HTERT RPE-1 (cell line): Measurements from ENCODE around the gene TIE1.

ENCODE experiments used
- in situ Hi-C: fragments of 300-500 bp; cut with MboI; formaldehyde crosslinking; loops from 4 replicates; pipeline ENCODE4 v1.14.3; 2020; ENCODE audit warnings: low sequenced_read_pairs

Gene TIE1

GRCh38 chr1:43292679-43293078, 8.1 kb upstream of the TIE1 start:
- in situ Hi-C loops = no loop called here

GRCh38 chr1:43293176-43293575, 7.6 kb upstream of the TIE1 start:
- in situ Hi-C loops = no loop called here

- in situ Hi-C loops = no loop called here
Observed at GRCh38 chr1:43293896-43294760, 6.7 kb upstream of the TIE1 start.

GRCh38 chr1:43294761-43295160, 6.0 kb upstream of the TIE1 start:
- in situ Hi-C loops = no loop called here

GRCh38 chr1:43296207-43296606, 4.6 kb upstream of the TIE1 start:
- in situ Hi-C loops = no loop called here

- in situ Hi-C loops = no loop called here
Observed at GRCh38 chr1:43298055-43298454, 2.7 kb upstream of the TIE1 start.

GRCh38 chr1:43299101-43299500, 1.7 kb upstream of the TIE1 start:
- in situ Hi-C loops = no loop called here

- in situ Hi-C loops = no loop called here
Observed at GRCh38 chr1:43302201-43302600, 1.4 kb downstream of the TIE1 start.

GRCh38 chr1:43302721-43303470, 2.1 kb downstream of the TIE1 start:
- in situ Hi-C loops = no loop called here

GRCh38 chr1:43303471-43304313, 2.9 kb downstream of the TIE1 start:
- in situ Hi-C loops = no loop called here

GRCh38 chr1:43304314-43304681, 3.5 kb downstream of the TIE1 start:
- in situ Hi-C loops = no loop called here

GRCh38 chr1:43304771-43305300, 4.1 kb downstream of the TIE1 start:
- in situ Hi-C loops = no loop called here

GRCh38 chr1:43305461-43305860, 4.7 kb downstream of the TIE1 start:
- in situ Hi-C loops = no loop called here

- in situ Hi-C loops = no loop called here
Observed at GRCh38 chr1:43305926-43306687, 5.3 kb downstream of the TIE1 start.

- in situ Hi-C loops = no loop called here
Observed at GRCh38 chr1:43306688-43307457, 6.1 kb downstream of the TIE1 start.

GRCh38 chr1:43307458-43308158, 6.8 kb downstream of the TIE1 start:
- in situ Hi-C loops = no loop called here

- in situ Hi-C loops = no loop called here
Observed at GRCh38 chr1:43308635-43309404, 8.0 kb downstream of the TIE1 start.

- in situ Hi-C loops = no loop called here
Observed at GRCh38 chr1:43309405-43310025, 8.7 kb downstream of the TIE1 start.
